Mucosa of descending colon (tissue), 3 donors: ENCODE results near the gene SERPINE2. TPM values are rescaled to one million over a fixed set of nuclear protein-coding genes. Genes with fewer than 3 reads are reported as not detected.

Source experiments
- ATAC-seq: fragments of 200-7000 bp; cut with Tn5 transposase; one replicate; pipeline ENCODE4 v1.9.1; 2020; ENCODE audit warnings: mild to moderate bottlenecking, moderate library complexity
- DNase-seq, 3 donors: peaks; one replicate each; pipeline ENCODE4 v3.0.0-alpha.2; 2020
- H3K36me3 ChIP-seq: fragments of 200-600 bp; one replicate; pipeline ENCODE4 v1.8.0; 2021; ENCODE audit warnings: low read depth, mild to moderate bottlenecking
- H3K4me1 ChIP-seq: fragments of 200-600 bp; one replicate; pipeline ENCODE4 v1.8.0; 2021; ENCODE audit warnings: low read depth, mild to moderate bottlenecking
- H3K4me3 ChIP-seq: fragments of 200-600 bp; one replicate; pipeline ENCODE4 v1.8.0; 2021; ENCODE audit warnings: mild to moderate bottlenecking
- H3K9me3 ChIP-seq: fragments of 200-600 bp; one replicate; pipeline ENCODE4 v1.8.0; 2021; ENCODE audit warnings: mild to moderate bottlenecking
- intact Hi-C, 2 donors: fragments of 100-400 bp; cut with DNase I in 1 of 2; cut with micrococcal nuclease in 1 of 2; formaldehyde crosslinking; loops; one replicate each; pipeline versions ENCODE4 v1.11.0 to v1.11.1; 2022; cut with DNase I, micrococcal nuclease
- total RNA-seq, 3 donors: library from RNA; stranded (reverse); fragmentation: NEBNext Ultra II Directional in 2 of 3; extraction: Animal tissue kit (Norgen Biotek cat#: 25700) in 2 of 3; gene quantifications; one replicate each; pipeline versions ENCODE4 v1.2.1 to v1.2.4, GENCODE V29; 2021 to 2023
- TF ChIP-seq, protein P1 (sequence below): fragments of 200-600 bp; IDR thresholded peaks from one replicate; pipeline ENCODE4 v1.8.0; 2022; ENCODE audit warnings: antibody characterized with exemption, mild to moderate bottlenecking
- donor health status: DM: no; HTN: no; CAD: no; lungs with moderate emphysema.
- donor health status: DM: no; HTN: no; CAD: no.
- donor health status: DM: no; HTN: yes; CAD: no.

SERPINE2 gene
- total RNA-seq, 3 donors from 2014 or later = 10.6 to 15.9 (median 12.4) TPM

- intact Hi-C loops = no loop called here
- H3K4me3 ChIP-seq = no peak overlapping the region
- DNase-seq = no peak
These were observed 57.8 kb downstream of the SERPINE2 start for GRCh38 chr2:223981241-223981640.

GRCh38 chr2:223980803-223981202 is 58.3 kb downstream of the SERPINE2 start:
- intact Hi-C loops = no loop called here
- ATAC-seq = no peak
- H3K4me1 ChIP-seq = no peaks in the 10 kb centered on the region

More at GRCh38 chr2:223981241-223981640, 57.8 kb downstream of the SERPINE2 start:
- ATAC-seq = no peak
- TF ChIP-seq, protein P1, sequence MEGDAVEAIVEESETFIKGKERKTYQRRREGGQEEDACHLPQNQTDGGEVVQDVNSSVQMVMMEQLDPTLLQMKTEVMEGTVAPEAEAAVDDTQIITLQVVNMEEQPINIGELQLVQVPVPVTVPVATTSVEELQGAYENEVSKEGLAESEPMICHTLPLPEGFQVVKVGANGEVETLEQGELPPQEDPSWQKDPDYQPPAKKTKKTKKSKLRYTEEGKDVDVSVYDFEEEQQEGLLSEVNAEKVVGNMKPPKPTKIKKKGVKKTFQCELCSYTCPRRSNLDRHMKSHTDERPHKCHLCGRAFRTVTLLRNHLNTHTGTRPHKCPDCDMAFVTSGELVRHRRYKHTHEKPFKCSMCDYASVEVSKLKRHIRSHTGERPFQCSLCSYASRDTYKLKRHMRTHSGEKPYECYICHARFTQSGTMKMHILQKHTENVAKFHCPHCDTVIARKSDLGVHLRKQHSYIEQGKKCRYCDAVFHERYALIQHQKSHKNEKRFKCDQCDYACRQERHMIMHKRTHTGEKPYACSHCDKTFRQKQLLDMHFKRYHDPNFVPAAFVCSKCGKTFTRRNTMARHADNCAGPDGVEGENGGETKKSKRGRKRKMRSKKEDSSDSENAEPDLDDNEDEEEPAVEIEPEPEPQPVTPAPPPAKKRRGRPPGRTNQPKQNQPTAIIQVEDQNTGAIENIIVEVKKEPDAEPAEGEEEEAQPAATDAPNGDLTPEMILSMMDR = no peak
- H3K36me3 ChIP-seq = no peaks in the 10 kb centered on the region
- no peaks in the 10 kb centered on the region for H3K4me1 ChIP-seq
- H3K9me3 ChIP-seq = no peaks in the 10 kb centered on the region

GRCh38 chr2:223980397-223980735 is 58.7 kb downstream of the SERPINE2 start:
- intact Hi-C loops = no loop called here
- ATAC-seq = no peak
- no peaks in the 10 kb centered on the region for H3K36me3 ChIP-seq
- no peak overlapping the region for H3K4me3 ChIP-seq
- TF ChIP-seq, protein P1 = no peak
- no peak for DNase-seq
- H3K9me3 ChIP-seq = no peaks in the 10 kb centered on the region
- no peaks in the 10 kb centered on the region for H3K4me1 ChIP-seq

More at GRCh38 chr2:223980803-223981202, 58.3 kb downstream of the SERPINE2 start:
- no peak for DNase-seq
- Histone ChIP-seq H3K36me3 (no peaks in the 10 kb centered on the region), H3K9me3 (no peaks in the 10 kb centered on the region), H3K4me3 (no peak overlapping the region)
- TF ChIP-seq, protein P1 = no peak

DNA sequence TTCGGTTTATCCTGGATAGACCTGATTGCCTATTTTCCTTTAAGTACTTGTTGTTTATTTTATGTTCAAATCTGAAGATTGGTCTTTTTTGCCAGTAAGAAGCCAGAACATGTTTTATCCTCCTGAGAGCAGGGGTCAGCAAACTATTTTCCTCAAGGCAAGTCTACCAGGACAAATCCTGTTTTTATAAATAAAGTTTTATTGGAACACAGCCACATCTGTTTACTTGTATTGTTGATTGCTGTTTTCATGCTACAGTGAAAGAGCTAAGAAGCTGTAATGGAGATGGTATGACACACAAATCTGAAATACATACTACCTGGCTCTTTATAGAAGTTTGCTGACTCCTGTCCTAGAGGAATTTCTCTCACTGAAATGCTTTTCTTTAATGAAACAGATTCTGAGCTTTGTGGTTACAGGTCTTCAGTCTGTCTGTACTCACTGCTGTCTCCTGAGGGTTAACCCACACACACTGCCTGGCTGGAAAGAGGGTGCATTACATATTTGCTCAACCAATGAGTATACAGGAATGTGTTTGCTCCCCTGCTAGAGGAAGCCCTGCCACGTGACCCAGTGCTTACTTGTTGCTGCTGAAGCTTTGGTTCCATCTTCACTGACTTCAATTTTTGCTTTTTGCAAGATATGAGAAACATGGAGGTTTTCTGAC is 59.2 kb downstream of the SERPINE2 start:
- intact Hi-C loops = no loop called here
- TF ChIP-seq, protein P1 = no peak
- ATAC-seq (no peak), DNase-seq (no peak)
- H3K9me3 ChIP-seq = no peaks in the 10 kb centered on the region
- no peak overlapping the region for H3K4me3 ChIP-seq
- no peaks in the 10 kb centered on the region for H3K4me1 ChIP-seq
- no peaks in the 10 kb centered on the region for H3K36me3 ChIP-seq

DNA sequence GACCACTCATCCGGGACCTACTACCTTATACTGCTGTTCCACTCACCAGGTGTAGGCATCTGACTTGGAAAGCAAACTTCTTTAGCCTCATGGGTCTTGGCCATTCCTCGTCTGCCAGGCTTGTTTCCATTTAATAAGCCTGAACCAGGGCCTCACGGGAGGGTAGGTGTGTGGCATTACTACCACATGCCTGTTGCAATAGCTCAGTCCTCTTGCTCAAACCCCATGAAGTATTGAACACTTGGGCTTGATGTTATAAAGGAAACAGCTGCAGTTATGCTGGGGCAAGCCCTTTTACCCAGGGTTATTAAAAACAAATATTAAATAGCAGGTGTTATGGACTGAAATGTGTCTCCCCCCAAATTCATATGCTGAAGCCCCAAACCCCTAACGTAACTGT is 60.6 kb downstream of the SERPINE2 start:
- no peaks in the 10 kb centered on the region for H3K4me1 ChIP-seq
- H3K4me3 ChIP-seq = no peak overlapping the region
- H3K9me3 ChIP-seq = no peaks in the 10 kb centered on the region
- TF ChIP-seq, protein P1 = no peak
- intact Hi-C loops = no loop called here
- ATAC-seq (no peak), DNase-seq (no peak)
- H3K36me3 ChIP-seq = no peaks in the 10 kb centered on the region
